DLD1 (cell line): Measurements from ENCODE around the gene TELO2.
"Not testable (repeated sequence)": the region's sequence is repeated elsewhere in the genome, so short reads cannot be mapped to it uniquely, and the experiment has no call there.

ENCODE experiments used
- in situ Hi-C: cut with HindIII; loops from 2 replicates; pipeline ENCODE4 v1.10.0; 2017; ENCODE audit warnings: low sequenced_read_pairs

TELO2 gene

GRCh38 chr16:1457489-1458245 is 35.5 kb upstream of the TELO2 start:
- in situ Hi-C loops = no loop called here

GRCh38 chr16:1458336-1458976 is 34.7 kb upstream of the TELO2 start:
- in situ Hi-C loops = no loop called here

GRCh38 chr16:1458977-1459341 is 34.2 kb upstream of the TELO2 start:
- in situ Hi-C loops = no loop called here

GRCh38 chr16:1459967-1460366 is 33.2 kb upstream of the TELO2 start:
- in situ Hi-C loops = no loop called here

- in situ Hi-C loops = no loop called here
Measured at GRCh38 chr16:1460602-1461138, 32.5 kb upstream of the TELO2 start.

- in situ Hi-C loops = no loop called here
Measured at GRCh38 chr16:1461146-1461545, 32.0 kb upstream of the TELO2 start.

- in situ Hi-C loops = no loop called here
Measured at GRCh38 chr16:1464196-1464893, 28.8 kb upstream of the TELO2 start.

GRCh38 chr16:1464894-1465566 is 28.1 kb upstream of the TELO2 start:
- in situ Hi-C loops = no loop called here

GRCh38 chr16:1465567-1465915 is 27.6 kb upstream of the TELO2 start:
- in situ Hi-C loops = no loop called here

GRCh38 chr16:1466054-1466453 is 27.1 kb upstream of the TELO2 start:
- in situ Hi-C loops = no loop called here

- in situ Hi-C loops = no loop called here
Measured at GRCh38 chr16:1466968-1467521, 26.1 kb upstream of the TELO2 start.

- in situ Hi-C loops = no loop called here
Measured at GRCh38 chr16:1468426-1468810, 24.7 kb upstream of the TELO2 start.

- in situ Hi-C loops = not testable (repeated sequence)
Measured at GRCh38 chr16:1469141-1469540, 24.0 kb upstream of the TELO2 start.

- in situ Hi-C loops = no loop called here
Measured at GRCh38 chr16:1469693-1470201, 23.4 kb upstream of the TELO2 start.

GRCh38 chr16:1470481-1471251 is 22.5 kb upstream of the TELO2 start:
- in situ Hi-C loops = no loop called here

GRCh38 chr16:1471569-1472194 is 21.5 kb upstream of the TELO2 start:
- in situ Hi-C loops = no loop called here

- in situ Hi-C loops = no loop called here
Measured at GRCh38 chr16:1472974-1473373, 20.2 kb upstream of the TELO2 start.

- in situ Hi-C loops = no loop called here
Measured at GRCh38 chr16:1474082-1474795, 18.9 kb upstream of the TELO2 start.
